DOHH2 (cell line): Measurements from ENCODE around the gene PRSS38.

Experiments used
- H3F3A ChIP-seq: fragments of 200-600 bp; sonication (generic), shearing (Covaris generic); 2 replicates; pipeline ENCODE4 v1.6.0; 2016; ENCODE audit warnings: antibody characterized with exemption, mild to moderate bottlenecking; ENCODE audit not compliant: control insufficient read depth, insufficient read depth
- H3K27ac ChIP-seq: fragments of 200-600 bp; sonication (generic); 2 replicates; pipeline ENCODE4 v1.5.1; 2014; ENCODE audit warnings: low read depth, mild to moderate bottlenecking, low read length, moderate library complexity
- H3K27me3 ChIP-seq: fragments of 200-600 bp; sonication (generic); 2 replicates; pipeline ENCODE4 v1.6.1; 2014; ENCODE audit warnings: mild to moderate bottlenecking, low read length, mixed read lengths; ENCODE audit not compliant: control insufficient read depth
- H3K36me3 ChIP-seq: fragments of 200-600 bp; sonication (generic); 2 replicates; pipeline ENCODE4 v1.6.1; 2014; ENCODE audit warnings: mild to moderate bottlenecking, low read length, moderate library complexity, mixed read lengths; ENCODE audit not compliant: control insufficient read depth
- H3K4me1 ChIP-seq: fragments of 200-600 bp; sonication (generic); 2 replicates; pipeline ENCODE4 v1.6.1; 2014; ENCODE audit warnings: mild to moderate bottlenecking, low read length, mixed read lengths; ENCODE audit not compliant: control insufficient read depth
- H3K4me2 ChIP-seq: fragments of 200-600 bp; sonication (generic); 2 replicates; pipeline ENCODE4 v1.6.0; 2014; ENCODE audit warnings: mild to moderate bottlenecking, low read length, moderate library complexity
- H3K4me3 ChIP-seq: fragments of 200-600 bp; sonication (generic); 2 replicates; pipeline ENCODE4 v1.5.1; 2014; ENCODE audit warnings: mild to moderate bottlenecking, low read length, mixed read lengths
- H3K79me2 ChIP-seq: fragments of 200-600 bp; sonication (generic); 2 replicates; pipeline ENCODE4 v1.6.1; 2014; ENCODE audit warnings: mild to moderate bottlenecking, low read length, mixed read lengths; ENCODE audit not compliant: control insufficient read depth
- H3K9me2 ChIP-seq: fragments of 200-600 bp; sonication (generic); replicated peaks from 2 replicates; pipeline ENCODE4 v1.6.1; 2014; ENCODE audit warnings: mild to moderate bottlenecking, low read length, mixed read lengths; ENCODE audit not compliant: control insufficient read depth
- H3K9me3 ChIP-seq: fragments of 200-600 bp; sonication (generic); 2 replicates; pipeline ENCODE4 v1.6.1; 2014; ENCODE audit warnings: antibody characterized with exemption, low read length, mixed read lengths; ENCODE audit not compliant: control insufficient read depth, insufficient read depth
- H4K20me1 ChIP-seq: fragments of 200-600 bp; sonication (generic); 2 replicates; pipeline ENCODE4 v1.6.0; 2014; ENCODE audit warnings: low read depth, mild to moderate bottlenecking, antibody characterized with exemption, low read length, moderate library complexity; ENCODE audit not compliant: control insufficient read depth, insufficient read depth
- EZH2phosphoT487 ChIP-seq: fragments of 200-600 bp; sonication (generic); IDR thresholded peaks from 2 replicates; pipeline ENCODE4 v1.6.1; 2017; ENCODE audit warnings: borderline replicate concordance, mild to moderate bottlenecking, antibody characterized with exemption, low read length, moderate library complexity, mixed read lengths
- TF ChIP-seq, protein P1 (sequence below): fragments of 200-600 bp; sonication (generic); IDR thresholded peaks from one replicate; pipeline ENCODE4 v1.5.1; 2014; ENCODE audit warnings: antibody characterized with exemption, mild to moderate bottlenecking, low read depth, low read length; ENCODE audit not compliant: poor library complexity, severe bottlenecking

Gene PRSS38

DNA sequence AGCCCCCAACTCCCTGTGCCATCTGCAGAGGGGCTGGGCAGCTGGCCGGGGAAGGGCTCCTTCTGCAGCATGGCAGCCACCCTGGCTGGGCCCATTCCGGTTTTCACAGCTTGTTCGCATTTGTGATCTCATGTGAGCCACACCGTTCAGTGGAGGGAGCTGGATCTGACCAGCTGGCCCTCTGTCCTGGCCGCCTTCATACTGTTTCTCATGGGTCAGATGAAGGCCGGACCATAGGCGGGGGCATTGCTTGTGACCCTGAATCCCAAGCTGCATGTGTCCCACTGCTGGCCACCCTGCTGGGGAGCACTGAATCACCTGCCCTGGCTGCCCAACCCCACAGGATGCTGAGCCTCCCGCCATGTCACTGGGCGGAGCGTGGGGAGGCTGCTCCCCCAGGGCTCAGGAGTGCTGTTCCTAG is 36.4 kb upstream of the PRSS38 start:
- Histone ChIP-seq H3K4me2 (no peak overlapping the region), H4K20me1 (no peaks in the 10 kb centered on the region), H3F3A (no peaks in the 10 kb centered on the region), H3K36me3 (no peaks in the 10 kb centered on the region), H3K9me3 (no peaks in the 10 kb centered on the region), H3K9me2 (no peaks in the 10 kb centered on the region), H3K27ac (no peak overlapping the region), H3K4me1 (no peaks in the 10 kb centered on the region), H3K4me3 (no peak overlapping the region), H3K27me3 (no peaks in the 10 kb centered on the region), H3K79me2 (no peaks in the 10 kb centered on the region)
- TF ChIP-seq, protein P1, sequence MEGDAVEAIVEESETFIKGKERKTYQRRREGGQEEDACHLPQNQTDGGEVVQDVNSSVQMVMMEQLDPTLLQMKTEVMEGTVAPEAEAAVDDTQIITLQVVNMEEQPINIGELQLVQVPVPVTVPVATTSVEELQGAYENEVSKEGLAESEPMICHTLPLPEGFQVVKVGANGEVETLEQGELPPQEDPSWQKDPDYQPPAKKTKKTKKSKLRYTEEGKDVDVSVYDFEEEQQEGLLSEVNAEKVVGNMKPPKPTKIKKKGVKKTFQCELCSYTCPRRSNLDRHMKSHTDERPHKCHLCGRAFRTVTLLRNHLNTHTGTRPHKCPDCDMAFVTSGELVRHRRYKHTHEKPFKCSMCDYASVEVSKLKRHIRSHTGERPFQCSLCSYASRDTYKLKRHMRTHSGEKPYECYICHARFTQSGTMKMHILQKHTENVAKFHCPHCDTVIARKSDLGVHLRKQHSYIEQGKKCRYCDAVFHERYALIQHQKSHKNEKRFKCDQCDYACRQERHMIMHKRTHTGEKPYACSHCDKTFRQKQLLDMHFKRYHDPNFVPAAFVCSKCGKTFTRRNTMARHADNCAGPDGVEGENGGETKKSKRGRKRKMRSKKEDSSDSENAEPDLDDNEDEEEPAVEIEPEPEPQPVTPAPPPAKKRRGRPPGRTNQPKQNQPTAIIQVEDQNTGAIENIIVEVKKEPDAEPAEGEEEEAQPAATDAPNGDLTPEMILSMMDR = no peak
- no peak for TF ChIP-seq EZH2phosphoT487

DNA sequence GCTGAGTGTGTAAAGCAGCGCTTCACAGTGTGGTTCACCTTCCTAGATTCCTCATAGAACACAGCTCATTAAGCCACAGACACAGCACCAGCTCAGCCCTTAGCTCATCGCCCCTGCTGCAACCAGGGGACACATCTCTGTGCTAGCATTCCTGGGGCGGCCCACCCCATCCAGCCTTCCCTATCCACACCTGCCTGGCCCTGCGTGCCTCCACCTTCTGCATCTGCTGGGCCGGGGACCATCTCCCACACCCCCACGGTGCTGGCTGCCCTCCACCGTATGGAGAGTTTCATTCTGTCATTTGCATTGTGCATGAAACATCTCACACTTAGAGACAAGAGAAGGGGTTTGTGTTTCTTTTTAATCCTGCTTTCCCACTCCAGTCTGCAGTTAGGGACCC is 35.8 kb upstream of the PRSS38 start:
- Histone ChIP-seq H3K79me2 (no peaks in the 10 kb centered on the region), H3K4me1 (no peaks in the 10 kb centered on the region), H4K20me1 (no peaks in the 10 kb centered on the region), H3K9me2 (no peaks in the 10 kb centered on the region), H3F3A (no peaks in the 10 kb centered on the region), H3K4me3 (no peak overlapping the region), H3K4me2 (no peak overlapping the region), H3K27ac (no peak overlapping the region), H3K9me3 (no peaks in the 10 kb centered on the region), H3K27me3 (no peaks in the 10 kb centered on the region), H3K36me3 (no peaks in the 10 kb centered on the region)
- no peak for TF ChIP-seq EZH2phosphoT487
- TF ChIP-seq, protein P1 = no peak

DNA sequence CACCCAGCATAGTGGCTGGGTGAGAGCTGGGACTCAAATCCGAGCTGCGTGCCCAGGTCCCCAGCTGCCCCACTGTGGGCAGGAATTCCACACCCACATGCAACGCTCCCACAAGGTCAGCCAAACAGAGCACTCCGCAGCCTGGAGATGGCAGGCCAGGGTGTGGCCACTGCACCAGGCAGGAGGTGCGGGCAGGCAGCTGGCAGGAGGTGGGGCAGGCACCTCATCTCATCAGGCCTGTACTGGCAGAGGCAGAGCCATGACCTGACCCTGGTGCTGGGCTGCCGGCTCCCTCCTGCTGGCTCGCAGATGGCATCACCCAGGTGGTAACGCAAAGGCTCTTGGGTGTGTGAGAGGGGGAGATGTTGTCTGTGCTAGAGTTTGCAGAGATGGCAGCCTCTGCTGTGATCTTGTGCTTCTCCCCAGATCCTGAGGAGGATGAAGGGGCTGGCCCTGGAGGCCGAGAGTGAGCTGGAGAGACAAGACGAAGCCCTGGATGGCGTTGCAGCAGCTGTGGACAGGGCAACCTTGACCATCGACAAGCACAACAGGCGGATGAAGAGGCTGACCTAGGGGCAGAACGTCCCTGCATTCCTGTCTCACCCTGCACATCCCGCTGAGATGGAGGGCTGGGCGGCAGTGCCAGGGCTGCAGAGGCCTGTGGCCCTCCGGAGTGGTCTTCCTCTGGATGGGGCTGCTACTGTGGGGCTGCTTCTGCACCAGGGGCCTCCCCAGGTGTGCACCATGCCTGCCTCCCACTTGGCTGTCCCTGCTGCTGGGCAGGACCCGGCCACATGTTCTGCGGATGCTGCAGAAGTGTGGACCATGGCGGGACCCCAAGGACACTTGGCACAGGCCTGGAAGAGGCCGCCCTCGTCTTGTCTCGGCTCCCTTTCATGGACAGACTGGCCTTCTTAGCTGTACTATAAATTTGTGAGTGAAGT is 35.1 kb upstream of the PRSS38 start:
- no peaks in the 10 kb centered on the region for H4K20me1 ChIP-seq
- no peak overlapping the region for H3K4me3 ChIP-seq
- no peak overlapping the region for H3K27ac ChIP-seq
- no peaks in the 10 kb centered on the region for H3K36me3 ChIP-seq
- no peaks in the 10 kb centered on the region for H3K9me2 ChIP-seq
- TF ChIP-seq, protein P1 = no peak
- no peak for TF ChIP-seq EZH2phosphoT487
- H3K4me1 ChIP-seq = no peaks in the 10 kb centered on the region
- no peaks in the 10 kb centered on the region for H3K79me2 ChIP-seq
- no peak overlapping the region for H3K4me2 ChIP-seq
- no peaks in the 10 kb centered on the region for H3F3A ChIP-seq
- H3K9me3 ChIP-seq = no peaks in the 10 kb centered on the region
- no peaks in the 10 kb centered on the region for H3K27me3 ChIP-seq
